NOMO-1 treated with DMSO at 0.1 percent for 48 hours (cell line): ENCODE data around the gene PRR14.

Experiments used
- DNase-seq: peaks from one replicate; lab custom pipeline; 2025; ENCODE audit not compliant: unreplicated experiment; lab: John Stamatoyannopoulos, UW

Gene PRR14

DNA sequence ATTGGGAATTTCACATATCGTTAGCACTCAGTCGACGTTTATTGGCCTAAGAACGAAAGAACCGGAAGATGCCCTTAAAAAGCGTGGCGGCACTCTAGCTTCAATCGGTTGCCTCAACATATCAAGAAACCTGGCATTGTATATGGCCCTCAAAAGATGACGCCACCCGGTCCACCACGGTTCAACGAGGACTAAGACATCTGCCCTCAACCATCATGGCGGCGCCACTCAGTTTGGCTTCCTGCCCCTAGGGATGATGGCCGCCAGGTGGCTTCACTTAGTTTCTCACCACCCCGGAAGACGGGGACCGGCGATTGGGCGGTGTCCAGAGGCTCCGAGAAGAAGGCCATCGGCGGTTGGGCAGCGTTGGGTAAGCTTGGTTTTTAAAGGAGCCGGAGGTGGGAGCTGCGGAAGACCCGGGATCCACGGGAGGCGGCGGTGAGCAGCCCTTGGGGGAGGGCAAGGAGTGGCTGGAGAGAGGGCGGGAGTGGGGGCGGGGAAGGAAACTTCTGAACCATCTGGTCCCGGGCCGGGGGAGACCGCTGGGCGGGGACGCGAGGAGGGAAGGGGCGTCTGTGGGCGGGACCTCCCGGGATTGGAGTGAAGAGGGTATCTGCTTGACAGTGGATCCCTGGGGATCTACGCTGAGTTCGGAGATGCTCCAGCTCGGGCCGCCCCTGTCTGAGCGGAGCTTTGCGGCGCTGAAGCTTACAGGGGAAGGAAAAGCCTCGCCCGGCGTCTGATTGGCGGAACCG, at the start of gene PRR14:
Gene PRR14 (plus strand): TSS at position 592 of the 755 bp plus-strand sequence. CDS start 686 bp downstream, outside the sequence.
- peak; percentile 100 for DNase-seq

- DNase-seq, result peak; percentile 28
These were observed 48.8 kb upstream of the PRR14 start for GRCh38 chr16:30601966-30602365.

DNA sequence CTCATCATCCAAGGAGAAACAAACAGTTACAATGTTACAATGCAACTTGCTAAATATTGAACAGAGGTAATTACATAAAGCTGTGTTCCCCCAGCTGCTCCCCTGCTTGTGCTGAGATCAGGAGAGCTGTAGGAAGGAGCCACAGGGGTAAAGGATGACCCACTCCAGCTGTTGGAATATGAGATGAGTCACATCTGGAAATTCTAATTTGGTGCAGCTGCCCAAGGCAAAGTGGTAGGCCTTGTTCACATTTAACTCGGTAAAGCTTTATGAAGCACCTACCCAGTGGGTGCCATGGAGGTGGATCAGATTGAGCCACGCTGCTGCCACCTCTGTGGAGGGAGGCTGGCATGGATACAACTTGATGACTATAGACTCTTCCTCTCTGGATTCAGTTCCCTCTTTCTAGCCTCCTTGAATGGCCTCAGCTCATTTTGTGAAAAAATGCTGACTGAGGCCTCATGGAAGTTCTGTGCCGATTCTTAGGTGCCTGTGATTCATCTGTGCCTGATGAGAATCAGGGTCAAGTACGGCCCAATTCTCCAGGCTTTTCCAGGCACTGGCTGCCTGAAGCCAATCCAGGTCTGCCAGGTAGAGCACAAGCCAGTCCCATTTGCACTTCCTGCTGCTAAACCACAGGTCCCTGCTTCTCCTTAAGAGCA, 48.0 kb upstream of the PRR14 start:
- DNase-seq, result peak; percentile 33

DNA sequence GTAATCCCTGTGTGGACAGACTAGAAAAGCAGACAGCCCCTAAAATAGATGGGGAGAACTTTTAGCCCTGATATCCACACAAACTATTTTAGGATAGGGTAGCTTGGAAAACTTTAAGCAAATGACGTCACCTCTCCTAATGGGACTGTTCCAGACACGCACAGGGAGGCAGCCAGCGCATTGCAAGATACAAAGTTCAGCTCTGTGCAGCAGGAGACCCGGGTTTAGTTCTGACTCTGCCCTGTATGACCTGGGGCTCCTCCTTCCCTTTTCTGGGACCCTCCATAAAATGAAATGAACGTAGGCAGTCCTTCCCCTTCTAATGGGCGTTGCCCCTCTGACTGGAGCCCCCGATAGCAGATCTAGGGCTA, 46.8 kb upstream of the PRR14 start:
- DNase-seq, result no peak

GRCh38 chr16:30604316-30604947, 46.3 kb upstream of the PRR14 start:
- DNase-seq, result no peak

- peak; percentile 62 for DNase-seq
These were observed 45.6 kb upstream of the PRR14 start for GRCh38 chr16:30605158-30605557.

DNA sequence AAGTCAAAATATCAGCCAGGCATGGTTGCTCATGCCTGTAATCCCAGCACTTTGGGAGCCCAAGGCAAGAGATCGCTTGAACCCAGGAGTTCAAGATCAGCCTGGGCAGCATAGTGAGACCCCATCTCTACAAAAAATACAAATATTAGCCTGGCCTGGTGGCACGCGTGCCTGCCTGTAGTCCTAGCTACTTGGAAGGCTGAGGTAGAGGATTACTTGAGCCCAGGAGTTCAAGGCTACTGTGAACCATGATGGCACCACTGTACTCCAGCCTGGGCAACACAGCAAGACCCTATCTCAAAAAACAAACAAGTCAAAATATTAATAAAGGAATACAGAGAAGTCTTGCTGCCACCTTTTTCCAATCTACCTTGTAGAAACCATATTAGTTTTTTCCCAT, 44.8 kb upstream of the PRR14 start:
- no peak for DNase-seq

DNA sequence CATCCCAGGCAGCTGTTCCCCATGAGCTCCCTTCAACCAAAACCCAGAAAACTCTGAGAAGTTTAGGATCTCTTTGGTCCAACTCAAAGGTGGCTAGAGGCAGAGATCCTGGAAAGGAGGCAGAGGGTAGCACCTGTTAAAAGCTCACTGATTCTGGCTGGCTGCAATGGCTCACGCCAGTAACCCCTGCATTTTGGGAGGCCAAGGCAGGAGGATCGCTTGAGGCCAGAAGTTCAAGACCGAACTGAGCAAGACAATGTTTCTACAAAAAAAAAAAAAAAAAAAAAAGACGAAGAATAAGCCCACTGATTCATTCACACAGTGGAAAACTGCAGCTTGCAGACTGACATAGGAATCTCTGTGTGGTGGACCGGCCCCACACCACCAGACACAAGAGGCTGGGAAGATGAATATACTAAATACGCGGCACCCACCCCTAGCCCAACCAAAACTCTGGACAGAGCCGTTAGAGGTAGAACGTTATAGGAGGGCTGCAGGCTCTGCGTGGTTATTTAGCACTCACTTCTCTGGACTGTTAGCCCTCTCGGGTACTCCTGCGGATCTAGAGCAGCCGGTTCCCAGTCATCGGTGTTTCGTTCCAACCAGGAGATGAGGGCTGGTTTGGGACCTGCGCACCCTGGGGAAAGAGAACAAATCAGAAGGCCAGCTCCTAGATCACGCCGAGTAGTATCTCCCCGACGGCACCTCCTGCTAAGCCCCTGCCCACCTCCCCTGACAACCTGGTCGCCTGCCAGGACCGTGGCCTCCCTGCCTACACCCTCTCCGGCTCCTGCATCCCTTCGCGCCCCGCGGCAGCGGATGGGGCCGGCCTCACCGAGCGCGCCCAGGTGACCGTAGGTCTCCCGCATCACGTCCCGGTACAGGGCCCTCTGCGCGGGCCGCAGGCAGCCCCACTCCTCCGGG, 41.5 kb upstream of the PRR14 start:
- DNase-seq, result no peak

- DNase-seq, result peak; percentile 90
These were observed 40.6 kb upstream of the PRR14 start, which contains the start of gene ZNF689 for GRCh38 chr16:30609926-30610839. TSS of gene ZNF689 (minus strand) at chr16:30610389. CDS start at chr16:30610041, 348 bp downstream.

GRCh38 chr16:30615358-30616091, 35.2 kb upstream of the PRR14 start:
- DNase-seq, result peak; percentile 52

- DNase-seq, result no peak
These were observed 31.6 kb upstream of the PRR14 start for GRCh38 chr16:30619202-30619601.

- DNase-seq, result no peak
These were observed 31.1 kb upstream of the PRR14 start for GRCh38 chr16:30619638-30620037.

GRCh38 chr16:30620169-30620568, 30.6 kb upstream of the PRR14 start:
- DNase-seq, result no peak

DNA sequence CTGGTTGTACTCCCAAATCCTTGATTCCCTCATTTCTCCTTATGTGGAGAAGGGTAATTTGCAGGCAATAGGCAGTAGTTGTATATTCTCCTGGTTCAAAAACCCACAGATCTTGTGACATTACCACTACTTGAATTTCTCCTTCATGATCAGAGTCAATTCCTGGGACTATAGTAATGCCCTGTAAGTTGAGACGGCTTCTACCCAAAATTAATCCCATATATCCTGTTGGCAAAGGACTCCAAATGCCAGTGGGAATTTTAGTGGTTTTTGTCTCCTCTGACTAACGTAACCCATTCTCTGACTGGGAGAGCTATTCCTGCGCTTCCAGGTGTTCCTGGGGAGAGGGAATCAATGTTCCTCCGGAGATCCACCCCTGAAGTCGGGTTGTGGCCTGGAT, 29.0 kb upstream of the PRR14 start:
- no peak for DNase-seq

DNA sequence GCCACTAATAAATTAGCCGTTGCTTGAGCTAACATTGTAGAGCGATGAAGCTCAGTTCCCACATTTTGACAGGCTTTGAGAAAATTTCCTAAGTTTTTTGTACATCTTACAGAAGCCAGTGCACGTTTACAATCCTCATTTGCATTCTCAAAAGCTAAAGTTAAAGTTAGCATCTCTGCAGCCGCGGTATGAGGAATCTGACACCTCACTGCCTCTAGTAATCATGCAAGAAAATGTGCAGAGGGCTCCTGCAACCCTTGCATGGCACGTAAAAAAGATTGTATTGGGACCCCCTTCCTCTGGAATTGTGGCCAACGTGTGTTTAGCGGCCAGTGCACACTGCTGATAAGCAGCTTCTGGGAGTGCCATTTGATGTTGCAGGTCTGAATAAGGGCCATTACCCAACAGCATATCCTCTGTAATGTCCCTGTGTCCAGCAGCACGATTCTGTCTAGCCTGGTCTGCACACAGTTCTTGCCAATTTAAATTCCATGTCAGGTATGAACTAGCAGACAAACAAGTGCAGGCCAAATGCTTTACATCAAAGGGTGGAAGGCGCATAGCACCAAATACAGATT, 28.2 kb upstream of the PRR14 start:
- no peak for DNase-seq

- no peak for DNase-seq
These were observed 27.1 kb upstream of the PRR14 start for GRCh38 chr16:30623536-30624283.

DNA sequence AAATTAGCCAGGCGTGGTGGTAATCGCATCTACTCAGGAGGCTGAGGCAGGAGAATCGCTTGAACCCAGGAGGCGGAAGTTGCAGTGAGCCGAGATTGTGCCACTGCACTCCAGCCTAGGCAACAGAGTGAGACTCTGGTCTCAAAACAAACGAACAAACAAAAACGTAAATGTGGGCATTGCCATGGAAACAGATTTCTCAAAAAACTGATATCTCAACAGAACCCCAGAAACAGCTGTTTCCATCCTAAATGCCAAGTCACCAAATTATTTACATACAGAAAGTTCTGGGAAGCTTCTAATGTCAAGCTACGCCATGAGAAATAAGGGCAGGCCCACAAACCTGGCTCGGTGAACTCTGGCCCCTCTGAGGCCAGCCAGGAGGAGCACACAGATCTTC, 24.5 kb upstream of the PRR14 start:
- DNase-seq, result no peak
